Panc1 (cell line): ENCODE results near the gene ZBTB43. TPM values are rescaled to one million over a fixed set of nuclear protein-coding genes. Genes with fewer than 3 reads are reported as not detected.

Experiments
- ATAC-seq: fragments of 200-7000 bp; cut with Tn5 transposase; 2 replicates; pipeline ENCODE4 v1.9.1; 2020; ENCODE audit warnings: mild to moderate bottlenecking, moderate library complexity
- BruUV-seq: library from RNA; stranded (reverse); fragments of 400-500 nt; replicated peaks from 2 replicates; lab custom pipeline; 2021; lab: Mats Ljungman, UMichigan
- CTCF ChIA-PET: fragments of 300-600 bp; sonication (Branson Sonifier 250); formaldehyde crosslinking; loops from one replicate; lab custom pipeline; 2022; ENCODE audit warnings: antibody characterized with exemption; lab: Charles Lee
- POLR2A ChIA-PET: fragments of 300-600 bp; sonication (Branson Sonifier 250); formaldehyde crosslinking; loops from one replicate; lab custom pipeline; 2022; ENCODE audit warnings: antibody characterized with exemption; lab: Charles Lee
- DNase-seq: peaks from one replicate; pipeline ENCODE4 v3.0.0-alpha.2; 2010; ENCODE audit warnings: low read depth, low spot score
- H3K27ac ChIP-seq: 2 replicates; pipeline ENCODE4 v1.5.1; 2011; ENCODE audit warnings: mild to moderate bottlenecking, low read length, inconsistent platforms
- H3K27me3 ChIP-seq: fragments of 200-500 bp; sonication (Bioruptor generic); 2 replicates; pipeline ENCODE4 v1.6.0; 2014; ENCODE audit warnings: low read length, inconsistent platforms; ENCODE audit not compliant: control insufficient read depth, insufficient read depth
- H3K36me3 ChIP-seq: fragments of 200-500 bp; sonication (Bioruptor generic); 2 replicates; pipeline ENCODE4 v1.5.1; 2014; ENCODE audit warnings: inconsistent platforms, mild to moderate bottlenecking, low read length, moderate library complexity; ENCODE audit not compliant: control insufficient read depth, insufficient read depth
- H3K4me1 ChIP-seq: 2 replicates; pipeline ENCODE4 v1.5.1; 2011; ENCODE audit warnings: inconsistent platforms, mild to moderate bottlenecking, low read length, moderate library complexity; ENCODE audit not compliant: control insufficient read depth, insufficient read depth
- H3K4me3 ChIP-seq, 2 experiments: 2 replicates each; pipeline ENCODE4 v1.5.1; 2011 to 2012; ENCODE audit warnings: low read depth in 2 of 2, low read length in 2 of 2, mild to moderate bottlenecking in 2 of 2, inconsistent platforms in 1 of 2, moderate library complexity in 1 of 2
- H3K9me3 ChIP-seq: fragments of 200-500 bp; sonication (Bioruptor generic); 2 replicates; pipeline ENCODE4 v1.5.1; 2014; ENCODE audit warnings: low read depth, mild to moderate bottlenecking, inconsistent platforms, low read length, moderate library complexity; ENCODE audit not compliant: control insufficient read depth, insufficient read depth
- POLR2AphosphoS5 ChIP-seq: IDR thresholded peaks from 2 replicates; pipeline ENCODE4 v1.6.1; 2012; ENCODE audit warnings: mild to moderate bottlenecking, low read depth, low read length, moderate library complexity
- SIN3A ChIP-seq: IDR thresholded peaks from 2 replicates; pipeline ENCODE4 v1.6.1; 2012; ENCODE audit warnings: low read depth, mild to moderate bottlenecking, low read length, moderate library complexity, borderline replicate concordance; ENCODE audit not compliant: insufficient read depth
- TCF7L2 ChIP-seq: IDR thresholded peaks from 2 replicates; pipeline ENCODE4 v1.6.1; 2011; ENCODE audit warnings: mild to moderate bottlenecking, low read depth, low read length, inconsistent platforms
- in situ Hi-C: cut with HindIII; loops from 2 replicates; pipeline ENCODE4 v1.10.0; 2016; ENCODE audit warnings: low sequenced_read_pairs, low pct_unique_long_range_greater_than_20kb
- intact Hi-C: fragments of 100-400 bp; cut with micrococcal nuclease; formaldehyde crosslinking; loops from one replicate; pipeline ENCODE4 v1.10.0; 2022; ENCODE audit not compliant: unreplicated experiment
- total RNA-seq: library from RNA; stranded (reverse); gene quantifications from one replicate; pipeline ENCODE4 v1.2.1, GENCODE V29; 2021; ENCODE audit not compliant: unreplicated experiment
- TF ChIP-seq, protein P1 (sequence below): fragments of 450-650 bp; IDR thresholded peaks from 2 replicates; pipeline ENCODE4 v1.5.1; 2017; ENCODE audit warnings: mild to moderate bottlenecking
- TF ChIP-seq, protein P2 (sequence below), 2 experiments: IDR thresholded peaks; 2 replicates each; pipeline ENCODE4 v1.6.1; 2011 to 2012; ENCODE audit warnings: low read depth in 2 of 2, control low read depth in 1 of 2, low read length in 1 of 2, mild to moderate bottlenecking in 1 of 2, moderate library complexity in 1 of 2; ENCODE audit not compliant: insufficient read depth in 1 of 2

Gene ZBTB43
- total RNA-seq, 1 experiment from 2014 or later, result 9.7 TPM

DNA sequence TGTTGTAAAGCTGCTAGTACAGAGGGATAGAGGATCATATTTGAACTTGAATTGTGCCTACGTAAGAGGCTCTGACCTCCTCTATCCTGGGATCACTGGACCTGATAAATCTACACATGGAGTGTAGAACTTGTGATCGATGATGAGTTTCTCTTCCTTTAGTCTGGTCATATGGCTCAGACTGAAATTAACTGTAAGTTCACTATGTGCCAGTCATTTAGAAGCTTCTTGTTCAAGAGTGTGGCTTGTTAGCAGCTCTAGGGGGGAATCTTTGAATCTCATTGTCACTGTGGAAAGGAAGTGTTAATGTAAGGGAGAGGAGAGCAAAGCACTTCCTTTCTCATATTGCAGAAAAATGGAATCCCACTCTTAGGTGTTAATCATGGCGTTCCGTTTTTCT, 67.7 kb downstream of the ZBTB43 start:
- peaks cover 2% of the 10 kb centered on the region; the same call in 1 of the 2 replicates for H3K36me3 ChIP-seq
- no peak for DNase-seq
- ChIA-PET POLR2A (no interaction called here), CTCF (interaction anchor here (0.6 to 0.7 kb wide), 2 partner anchors 10 to 11 kb away, joined by 3 read pairs; no protein-coding TSS in a partner anchor)
- in situ Hi-C loops, result no loop called here
- BruUV-seq, result no TSS peak
- TF ChIP-seq TCF7L2, result no peak
- TF ChIP-seq, protein P1, sequence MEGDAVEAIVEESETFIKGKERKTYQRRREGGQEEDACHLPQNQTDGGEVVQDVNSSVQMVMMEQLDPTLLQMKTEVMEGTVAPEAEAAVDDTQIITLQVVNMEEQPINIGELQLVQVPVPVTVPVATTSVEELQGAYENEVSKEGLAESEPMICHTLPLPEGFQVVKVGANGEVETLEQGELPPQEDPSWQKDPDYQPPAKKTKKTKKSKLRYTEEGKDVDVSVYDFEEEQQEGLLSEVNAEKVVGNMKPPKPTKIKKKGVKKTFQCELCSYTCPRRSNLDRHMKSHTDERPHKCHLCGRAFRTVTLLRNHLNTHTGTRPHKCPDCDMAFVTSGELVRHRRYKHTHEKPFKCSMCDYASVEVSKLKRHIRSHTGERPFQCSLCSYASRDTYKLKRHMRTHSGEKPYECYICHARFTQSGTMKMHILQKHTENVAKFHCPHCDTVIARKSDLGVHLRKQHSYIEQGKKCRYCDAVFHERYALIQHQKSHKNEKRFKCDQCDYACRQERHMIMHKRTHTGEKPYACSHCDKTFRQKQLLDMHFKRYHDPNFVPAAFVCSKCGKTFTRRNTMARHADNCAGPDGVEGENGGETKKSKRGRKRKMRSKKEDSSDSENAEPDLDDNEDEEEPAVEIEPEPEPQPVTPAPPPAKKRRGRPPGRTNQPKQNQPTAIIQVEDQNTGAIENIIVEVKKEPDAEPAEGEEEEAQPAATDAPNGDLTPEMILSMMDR, result no peak
- no peak for TF ChIP-seq POLR2AphosphoS5
- TF ChIP-seq, protein P2, sequence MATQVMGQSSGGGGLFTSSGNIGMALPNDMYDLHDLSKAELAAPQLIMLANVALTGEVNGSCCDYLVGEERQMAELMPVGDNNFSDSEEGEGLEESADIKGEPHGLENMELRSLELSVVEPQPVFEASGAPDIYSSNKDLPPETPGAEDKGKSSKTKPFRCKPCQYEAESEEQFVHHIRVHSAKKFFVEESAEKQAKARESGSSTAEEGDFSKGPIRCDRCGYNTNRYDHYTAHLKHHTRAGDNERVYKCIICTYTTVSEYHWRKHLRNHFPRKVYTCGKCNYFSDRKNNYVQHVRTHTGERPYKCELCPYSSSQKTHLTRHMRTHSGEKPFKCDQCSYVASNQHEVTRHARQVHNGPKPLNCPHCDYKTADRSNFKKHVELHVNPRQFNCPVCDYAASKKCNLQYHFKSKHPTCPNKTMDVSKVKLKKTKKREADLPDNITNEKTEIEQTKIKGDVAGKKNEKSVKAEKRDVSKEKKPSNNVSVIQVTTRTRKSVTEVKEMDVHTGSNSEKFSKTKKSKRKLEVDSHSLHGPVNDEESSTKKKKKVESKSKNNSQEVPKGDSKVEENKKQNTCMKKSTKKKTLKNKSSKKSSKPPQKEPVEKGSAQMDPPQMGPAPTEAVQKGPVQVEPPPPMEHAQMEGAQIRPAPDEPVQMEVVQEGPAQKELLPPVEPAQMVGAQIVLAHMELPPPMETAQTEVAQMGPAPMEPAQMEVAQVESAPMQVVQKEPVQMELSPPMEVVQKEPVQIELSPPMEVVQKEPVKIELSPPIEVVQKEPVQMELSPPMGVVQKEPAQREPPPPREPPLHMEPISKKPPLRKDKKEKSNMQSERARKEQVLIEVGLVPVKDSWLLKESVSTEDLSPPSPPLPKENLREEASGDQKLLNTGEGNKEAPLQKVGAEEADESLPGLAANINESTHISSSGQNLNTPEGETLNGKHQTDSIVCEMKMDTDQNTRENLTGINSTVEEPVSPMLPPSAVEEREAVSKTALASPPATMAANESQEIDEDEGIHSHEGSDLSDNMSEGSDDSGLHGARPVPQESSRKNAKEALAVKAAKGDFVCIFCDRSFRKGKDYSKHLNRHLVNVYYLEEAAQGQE (IDR thresholded peaks at IDR 0.05; ENCODE audit: insufficient read depth in 1 of 2, low read depth in 2 of 2, low read length in 1 of 2), result no peak
- H3K4me1 ChIP-seq, result peaks cover 3% of the 10 kb centered on the region
- no peaks in the 10 kb centered on the region for H3K9me3 ChIP-seq
- ATAC-seq, result no peak
- no peak overlapping the region for H3K27ac ChIP-seq
- intact Hi-C loops, result no loop called here
- H3K4me3 ChIP-seq, result no peak overlapping the region
- no peaks in the 10 kb centered on the region for H3K27me3 ChIP-seq

DNA sequence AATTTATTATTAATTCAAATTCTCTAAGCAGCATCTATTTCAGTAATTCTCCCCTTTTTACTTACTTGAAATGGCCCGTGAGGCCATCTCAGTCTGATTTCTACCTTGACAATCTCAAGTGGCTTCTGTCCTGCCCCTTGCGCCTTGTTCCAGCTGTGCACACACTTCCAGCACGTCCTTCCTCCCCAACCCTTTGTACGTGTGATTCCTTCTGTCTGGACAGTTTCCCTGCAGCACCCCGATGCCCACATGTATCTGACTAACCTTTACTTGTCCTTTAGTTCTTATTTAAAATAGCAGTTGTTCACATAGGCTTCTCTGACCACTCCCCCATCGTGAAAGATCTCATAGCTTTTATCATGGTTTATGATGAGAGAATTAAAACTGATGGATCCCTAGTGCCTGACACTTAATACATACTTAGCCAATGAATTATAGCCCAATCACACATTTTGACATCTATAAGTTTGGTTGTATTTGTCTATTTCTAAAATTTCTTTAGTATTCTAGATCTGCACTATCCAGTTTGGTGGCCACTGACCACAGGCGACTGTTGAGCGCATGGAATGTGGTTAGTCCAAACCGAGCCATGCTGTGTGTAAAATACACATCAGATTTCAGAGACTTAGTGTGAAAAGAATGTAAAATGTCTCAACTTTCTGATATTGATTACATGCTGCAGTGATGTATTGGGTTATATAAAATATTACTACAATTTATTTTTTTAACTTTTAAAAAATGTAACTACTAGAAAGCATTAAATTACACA, 69.9 kb downstream of the ZBTB43 start:
- CTCF ChIA-PET, result no interaction called here
- ATAC-seq, result no peak
- TF ChIP-seq, protein P2 (IDR thresholded peaks at IDR 0.05; ENCODE audit: insufficient read depth in 1 of 2, low read depth in 2 of 2, low read length in 1 of 2), result no peak
- TF ChIP-seq POLR2AphosphoS5, result no peak
- no peak for TF ChIP-seq TCF7L2
- TF ChIP-seq SIN3A, result no peak
- TF ChIP-seq, protein P1, result no peak
- Histone ChIP-seq H3K27ac (no peak overlapping the region), H3K4me1 (peaks cover 3% of the 10 kb centered on the region), H3K4me3 (no peak overlapping the region), H3K9me3 (no peaks in the 10 kb centered on the region), H3K36me3 (peaks cover 2% of the 10 kb centered on the region), H3K27me3 (no peaks in the 10 kb centered on the region)
- BruUV-seq, result no TSS peak
- DNase-seq, result no peak
- POLR2A ChIA-PET, result no interaction called here
- intact Hi-C loops, result no loop called here
- in situ Hi-C loops, result no loop called here
